WTC11 (cell line): Measurements from ENCODE around the gene MASP2. TPM values are rescaled to one million over a fixed set of nuclear protein-coding genes. Genes with fewer than 3 reads are reported as not detected.
A peak's percentile ranks its signal among the peaks of the same experiment; 100 is the strongest.

Source experiments
- GRHL2 ChIP-seq: fragments of 250-450 bp; sonication (Bioruptor Pico); IDR thresholded peaks from 2 replicates; pipeline ENCODE4 v1.8.0; 2022; ENCODE audit warnings: mild to moderate bottlenecking, moderate library complexity; ENCODE audit not compliant: insufficient replicate concordance, severe bottlenecking
- IRF2 ChIP-seq: sonication (generic); formaldehyde crosslinking; IDR thresholded peaks from 2 replicates; pipeline ENCODE4 v1.8.0; 2022; ENCODE audit warnings: low read depth, missing genetic modification reagents, borderline replicate concordance
- MYBL2 ChIP-seq: sonication (generic); formaldehyde crosslinking; IDR thresholded peaks from 2 replicates; pipeline ENCODE4 v1.8.1; 2023; ENCODE audit warnings: mild to moderate bottlenecking, moderate library complexity, missing genetic modification reagents
- total RNA-seq: library from RNA; stranded (reverse); gene quantifications from 3 replicates; pipeline ENCODE4 v1.2.3, GENCODE V29; 2021
- TF ChIP-seq, protein P1 (sequence below): fragments of 250-450 bp; sonication (Bioruptor Pico); IDR thresholded peaks from 2 replicates; pipeline ENCODE4 v2.1.2; 2022; ENCODE audit warnings: mild to moderate bottlenecking, moderate library complexity
- TF ChIP-seq, protein P2 (sequence below): fragments of 250-450 bp; sonication (Bioruptor Pico); IDR thresholded peaks from 2 replicates; pipeline ENCODE4 v1.9.0; 2021; ENCODE audit warnings: moderate library complexity, mild to moderate bottlenecking, inconsistent platforms, borderline replicate concordance
- TF ChIP-seq, protein P3 (sequence below): sonication (generic); formaldehyde crosslinking; IDR thresholded peaks from 2 replicates; pipeline ENCODE4 v1.8.0; 2023; ENCODE audit warnings: missing genetic modification reagents, mild to moderate bottlenecking, borderline replicate concordance
- TF ChIP-seq, protein P4 (sequence below): sonication (generic); formaldehyde crosslinking; IDR thresholded peaks from 2 replicates; pipeline ENCODE4 v1.8.1; 2023; ENCODE audit warnings: mild to moderate bottlenecking, missing genetic modification reagents, borderline replicate concordance
- TF ChIP-seq, protein P5 (sequence below): sonication (generic); formaldehyde crosslinking; IDR thresholded peaks from 2 replicates; pipeline ENCODE4 v1.8.1; 2023; ENCODE audit warnings: mild to moderate bottlenecking, missing genetic modification reagents
- TF ChIP-seq, protein P6 (sequence below): sonication (generic); formaldehyde crosslinking; conservative IDR thresholded peaks from 2 replicates; pipeline ENCODE4 v1.8.1; 2022; ENCODE audit warnings: mild to moderate bottlenecking, missing genetic modification reagents
- TF ChIP-seq, protein P7 (sequence below): fragments of 250-450 bp; sonication (Bioruptor Pico); IDR thresholded peaks from 2 replicates; pipeline ENCODE4 v1.8.0; 2021; ENCODE audit warnings: mild to moderate bottlenecking
- TF ChIP-seq, protein P8 (sequence below): sonication (generic); formaldehyde crosslinking; IDR thresholded peaks from 2 replicates; pipeline ENCODE4 v1.8.0; 2022; ENCODE audit warnings: mild to moderate bottlenecking, missing genetic modification reagents
- TF ChIP-seq, protein P9 (sequence below): sonication (generic); formaldehyde crosslinking; IDR thresholded peaks from 2 replicates; pipeline ENCODE4 v1.8.0; 2023; ENCODE audit warnings: mild to moderate bottlenecking, missing genetic modification reagents
- TF ChIP-seq, protein P10 (sequence below): fragments of 250-450 bp; sonication (Bioruptor Pico); conservative IDR thresholded peaks from 2 replicates; pipeline ENCODE4 v1.9.0; 2021; ENCODE audit warnings: mild to moderate bottlenecking
- TF ChIP-seq, protein P11 (sequence below): sonication (generic); formaldehyde crosslinking; IDR thresholded peaks from 2 replicates; pipeline ENCODE4 v1.8.1; 2023; ENCODE audit warnings: mild to moderate bottlenecking, missing genetic modification reagents, moderate library complexity

MASP2 gene
- total RNA-seq, 1 experiment from 2014 or later = 0.57 TPM

DNA sequence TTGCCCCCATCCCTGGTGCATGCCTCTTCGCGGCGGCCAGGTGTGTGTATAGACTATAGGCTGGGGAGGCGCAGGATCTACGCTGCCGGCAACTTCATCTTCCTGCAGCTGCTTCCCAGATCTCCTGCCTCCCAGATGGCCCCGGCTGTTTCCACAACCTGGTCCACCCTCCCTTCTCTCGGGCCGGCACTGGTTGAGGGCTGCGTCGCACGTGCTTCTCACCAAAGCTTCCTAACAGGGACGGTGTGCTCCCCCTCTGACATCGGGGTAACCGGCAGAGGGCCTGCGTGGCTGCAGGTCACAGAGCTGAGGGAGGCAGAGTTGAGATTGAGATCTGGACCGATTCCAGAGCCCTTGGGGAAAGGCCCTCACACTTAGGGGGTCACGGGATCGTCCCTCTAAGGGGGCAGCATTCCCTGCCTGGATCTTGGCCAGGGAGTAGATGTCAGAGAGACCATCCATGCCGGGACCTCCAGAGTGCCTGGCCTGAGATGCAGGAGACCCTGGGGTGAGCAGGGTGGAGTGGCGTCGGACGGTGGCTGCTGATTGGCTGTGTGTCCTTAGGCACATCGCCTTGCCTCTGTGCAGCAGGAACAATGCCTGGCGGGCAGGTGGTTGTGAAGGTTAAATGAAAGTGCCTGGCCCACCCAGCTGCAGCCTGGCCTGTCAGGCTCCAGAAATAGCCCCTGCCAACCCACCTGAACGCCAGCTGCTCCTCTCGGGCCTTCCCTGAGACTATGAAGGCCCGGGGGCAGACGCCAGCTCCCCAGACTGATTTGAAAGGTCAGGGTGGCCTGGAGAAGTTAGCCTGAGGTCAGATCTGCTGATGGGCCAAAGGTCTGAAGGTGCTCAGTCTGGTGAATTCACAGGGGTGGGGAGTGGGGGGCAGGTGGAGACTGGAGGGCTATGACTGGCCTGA, 6.1 kb upstream of the MASP2 start (continued):
- TF ChIP-seq, protein P1, sequence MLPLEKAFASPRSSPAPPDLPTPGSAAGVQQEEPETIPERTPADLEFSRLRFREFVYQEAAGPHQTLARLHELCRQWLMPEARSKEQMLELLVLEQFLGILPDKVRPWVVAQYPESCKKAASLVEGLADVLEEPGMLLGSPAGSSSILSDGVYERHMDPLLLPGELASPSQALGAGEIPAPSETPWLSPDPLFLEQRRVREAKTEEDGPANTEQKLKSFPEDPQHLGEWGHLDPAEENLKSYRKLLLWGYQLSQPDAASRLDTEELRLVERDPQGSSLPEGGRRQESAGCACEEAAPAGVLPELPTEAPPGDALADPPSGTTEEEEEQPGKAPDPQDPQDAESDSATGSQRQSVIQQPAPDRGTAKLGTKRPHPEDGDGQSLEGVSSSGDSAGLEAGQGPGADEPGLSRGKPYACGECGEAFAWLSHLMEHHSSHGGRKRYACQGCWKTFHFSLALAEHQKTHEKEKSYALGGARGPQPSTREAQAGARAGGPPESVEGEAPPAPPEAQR = no peak
- TF ChIP-seq IRF2 (CRISPR knock-in tag) (no peak; the same call in 1 of the 2 replicates), MYBL2 (CRISPR knock-in tag) (peak; percentile 51; the same call in 1 of the 2 replicates), GRHL2 (CRISPR knock-in tag) (no peak)
- TF ChIP-seq, protein P2, sequence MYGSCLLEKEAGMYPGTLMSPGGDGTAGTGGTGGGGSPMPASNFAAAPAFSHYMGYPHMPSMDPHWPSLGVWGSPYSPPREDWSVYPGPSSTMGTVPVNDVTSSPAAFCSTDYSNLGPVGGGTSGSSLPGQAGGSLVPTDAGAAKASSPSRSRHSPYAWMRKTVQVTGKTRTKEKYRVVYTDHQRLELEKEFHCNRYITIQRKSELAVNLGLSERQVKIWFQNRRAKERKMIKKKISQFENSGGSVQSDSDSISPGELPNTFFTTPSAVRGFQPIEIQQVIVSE (CRISPR knock-in tag) = no peak
- TF ChIP-seq, protein P3, sequence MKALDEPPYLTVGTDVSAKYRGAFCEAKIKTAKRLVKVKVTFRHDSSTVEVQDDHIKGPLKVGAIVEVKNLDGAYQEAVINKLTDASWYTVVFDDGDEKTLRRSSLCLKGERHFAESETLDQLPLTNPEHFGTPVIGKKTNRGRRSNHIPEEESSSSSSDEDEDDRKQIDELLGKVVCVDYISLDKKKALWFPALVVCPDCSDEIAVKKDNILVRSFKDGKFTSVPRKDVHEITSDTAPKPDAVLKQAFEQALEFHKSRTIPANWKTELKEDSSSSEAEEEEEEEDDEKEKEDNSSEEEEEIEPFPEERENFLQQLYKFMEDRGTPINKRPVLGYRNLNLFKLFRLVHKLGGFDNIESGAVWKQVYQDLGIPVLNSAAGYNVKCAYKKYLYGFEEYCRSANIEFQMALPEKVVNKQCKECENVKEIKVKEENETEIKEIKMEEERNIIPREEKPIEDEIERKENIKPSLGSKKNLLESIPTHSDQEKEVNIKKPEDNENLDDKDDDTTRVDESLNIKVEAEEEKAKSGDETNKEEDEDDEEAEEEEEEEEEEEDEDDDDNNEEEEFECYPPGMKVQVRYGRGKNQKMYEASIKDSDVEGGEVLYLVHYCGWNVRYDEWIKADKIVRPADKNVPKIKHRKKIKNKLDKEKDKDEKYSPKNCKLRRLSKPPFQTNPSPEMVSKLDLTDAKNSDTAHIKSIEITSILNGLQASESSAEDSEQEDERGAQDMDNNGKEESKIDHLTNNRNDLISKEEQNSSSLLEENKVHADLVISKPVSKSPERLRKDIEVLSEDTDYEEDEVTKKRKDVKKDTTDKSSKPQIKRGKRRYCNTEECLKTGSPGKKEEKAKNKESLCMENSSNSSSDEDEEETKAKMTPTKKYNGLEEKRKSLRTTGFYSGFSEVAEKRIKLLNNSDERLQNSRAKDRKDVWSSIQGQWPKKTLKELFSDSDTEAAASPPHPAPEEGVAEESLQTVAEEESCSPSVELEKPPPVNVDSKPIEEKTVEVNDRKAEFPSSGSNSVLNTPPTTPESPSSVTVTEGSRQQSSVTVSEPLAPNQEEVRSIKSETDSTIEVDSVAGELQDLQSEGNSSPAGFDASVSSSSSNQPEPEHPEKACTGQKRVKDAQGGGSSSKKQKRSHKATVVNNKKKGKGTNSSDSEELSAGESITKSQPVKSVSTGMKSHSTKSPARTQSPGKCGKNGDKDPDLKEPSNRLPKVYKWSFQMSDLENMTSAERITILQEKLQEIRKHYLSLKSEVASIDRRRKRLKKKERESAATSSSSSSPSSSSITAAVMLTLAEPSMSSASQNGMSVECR = 0 out of 2 replicates have a peak, but pooled peaks have one; percentile 22
- TF ChIP-seq, protein P4, sequence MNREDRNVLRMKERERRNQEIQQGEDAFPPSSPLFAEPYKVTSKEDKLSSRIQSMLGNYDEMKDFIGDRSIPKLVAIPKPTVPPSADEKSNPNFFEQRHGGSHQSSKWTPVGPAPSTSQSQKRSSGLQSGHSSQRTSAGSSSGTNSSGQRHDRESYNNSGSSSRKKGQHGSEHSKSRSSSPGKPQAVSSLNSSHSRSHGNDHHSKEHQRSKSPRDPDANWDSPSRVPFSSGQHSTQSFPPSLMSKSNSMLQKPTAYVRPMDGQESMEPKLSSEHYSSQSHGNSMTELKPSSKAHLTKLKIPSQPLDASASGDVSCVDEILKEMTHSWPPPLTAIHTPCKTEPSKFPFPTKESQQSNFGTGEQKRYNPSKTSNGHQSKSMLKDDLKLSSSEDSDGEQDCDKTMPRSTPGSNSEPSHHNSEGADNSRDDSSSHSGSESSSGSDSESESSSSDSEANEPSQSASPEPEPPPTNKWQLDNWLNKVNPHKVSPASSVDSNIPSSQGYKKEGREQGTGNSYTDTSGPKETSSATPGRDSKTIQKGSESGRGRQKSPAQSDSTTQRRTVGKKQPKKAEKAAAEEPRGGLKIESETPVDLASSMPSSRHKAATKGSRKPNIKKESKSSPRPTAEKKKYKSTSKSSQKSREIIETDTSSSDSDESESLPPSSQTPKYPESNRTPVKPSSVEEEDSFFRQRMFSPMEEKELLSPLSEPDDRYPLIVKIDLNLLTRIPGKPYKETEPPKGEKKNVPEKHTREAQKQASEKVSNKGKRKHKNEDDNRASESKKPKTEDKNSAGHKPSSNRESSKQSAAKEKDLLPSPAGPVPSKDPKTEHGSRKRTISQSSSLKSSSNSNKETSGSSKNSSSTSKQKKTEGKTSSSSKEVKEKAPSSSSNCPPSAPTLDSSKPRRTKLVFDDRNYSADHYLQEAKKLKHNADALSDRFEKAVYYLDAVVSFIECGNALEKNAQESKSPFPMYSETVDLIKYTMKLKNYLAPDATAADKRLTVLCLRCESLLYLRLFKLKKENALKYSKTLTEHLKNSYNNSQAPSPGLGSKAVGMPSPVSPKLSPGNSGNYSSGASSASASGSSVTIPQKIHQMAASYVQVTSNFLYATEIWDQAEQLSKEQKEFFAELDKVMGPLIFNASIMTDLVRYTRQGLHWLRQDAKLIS = no peak; the same call in 1 of the 2 replicates
- TF ChIP-seq, protein P5, sequence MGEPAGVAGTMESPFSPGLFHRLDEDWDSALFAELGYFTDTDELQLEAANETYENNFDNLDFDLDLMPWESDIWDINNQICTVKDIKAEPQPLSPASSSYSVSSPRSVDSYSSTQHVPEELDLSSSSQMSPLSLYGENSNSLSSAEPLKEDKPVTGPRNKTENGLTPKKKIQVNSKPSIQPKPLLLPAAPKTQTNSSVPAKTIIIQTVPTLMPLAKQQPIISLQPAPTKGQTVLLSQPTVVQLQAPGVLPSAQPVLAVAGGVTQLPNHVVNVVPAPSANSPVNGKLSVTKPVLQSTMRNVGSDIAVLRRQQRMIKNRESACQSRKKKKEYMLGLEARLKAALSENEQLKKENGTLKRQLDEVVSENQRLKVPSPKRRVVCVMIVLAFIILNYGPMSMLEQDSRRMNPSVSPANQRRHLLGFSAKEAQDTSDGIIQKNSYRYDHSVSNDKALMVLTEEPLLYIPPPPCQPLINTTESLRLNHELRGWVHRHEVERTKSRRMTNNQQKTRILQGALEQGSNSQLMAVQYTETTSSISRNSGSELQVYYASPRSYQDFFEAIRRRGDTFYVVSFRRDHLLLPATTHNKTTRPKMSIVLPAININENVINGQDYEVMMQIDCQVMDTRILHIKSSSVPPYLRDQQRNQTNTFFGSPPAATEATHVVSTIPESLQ (CRISPR knock-in tag) = no peak
- TF ChIP-seq, protein P6, sequence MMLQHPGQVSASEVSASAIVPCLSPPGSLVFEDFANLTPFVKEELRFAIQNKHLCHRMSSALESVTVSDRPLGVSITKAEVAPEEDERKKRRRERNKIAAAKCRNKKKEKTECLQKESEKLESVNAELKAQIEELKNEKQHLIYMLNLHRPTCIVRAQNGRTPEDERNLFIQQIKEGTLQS (CRISPR knock-in tag) = no peak
- TF ChIP-seq, protein P7, sequence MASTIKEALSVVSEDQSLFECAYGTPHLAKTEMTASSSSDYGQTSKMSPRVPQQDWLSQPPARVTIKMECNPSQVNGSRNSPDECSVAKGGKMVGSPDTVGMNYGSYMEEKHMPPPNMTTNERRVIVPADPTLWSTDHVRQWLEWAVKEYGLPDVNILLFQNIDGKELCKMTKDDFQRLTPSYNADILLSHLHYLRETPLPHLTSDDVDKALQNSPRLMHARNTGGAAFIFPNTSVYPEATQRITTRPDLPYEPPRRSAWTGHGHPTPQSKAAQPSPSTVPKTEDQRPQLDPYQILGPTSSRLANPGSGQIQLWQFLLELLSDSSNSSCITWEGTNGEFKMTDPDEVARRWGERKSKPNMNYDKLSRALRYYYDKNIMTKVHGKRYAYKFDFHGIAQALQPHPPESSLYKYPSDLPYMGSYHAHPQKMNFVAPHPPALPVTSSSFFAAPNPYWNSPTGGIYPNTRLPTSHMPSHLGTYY (CRISPR knock-in tag) = no peak
- TF ChIP-seq, protein P8, sequence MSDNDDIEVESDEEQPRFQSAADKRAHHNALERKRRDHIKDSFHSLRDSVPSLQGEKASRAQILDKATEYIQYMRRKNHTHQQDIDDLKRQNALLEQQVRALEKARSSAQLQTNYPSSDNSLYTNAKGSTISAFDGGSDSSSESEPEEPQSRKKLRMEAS (CRISPR knock-in tag) = peak; percentile 84
- TF ChIP-seq, protein P9, sequence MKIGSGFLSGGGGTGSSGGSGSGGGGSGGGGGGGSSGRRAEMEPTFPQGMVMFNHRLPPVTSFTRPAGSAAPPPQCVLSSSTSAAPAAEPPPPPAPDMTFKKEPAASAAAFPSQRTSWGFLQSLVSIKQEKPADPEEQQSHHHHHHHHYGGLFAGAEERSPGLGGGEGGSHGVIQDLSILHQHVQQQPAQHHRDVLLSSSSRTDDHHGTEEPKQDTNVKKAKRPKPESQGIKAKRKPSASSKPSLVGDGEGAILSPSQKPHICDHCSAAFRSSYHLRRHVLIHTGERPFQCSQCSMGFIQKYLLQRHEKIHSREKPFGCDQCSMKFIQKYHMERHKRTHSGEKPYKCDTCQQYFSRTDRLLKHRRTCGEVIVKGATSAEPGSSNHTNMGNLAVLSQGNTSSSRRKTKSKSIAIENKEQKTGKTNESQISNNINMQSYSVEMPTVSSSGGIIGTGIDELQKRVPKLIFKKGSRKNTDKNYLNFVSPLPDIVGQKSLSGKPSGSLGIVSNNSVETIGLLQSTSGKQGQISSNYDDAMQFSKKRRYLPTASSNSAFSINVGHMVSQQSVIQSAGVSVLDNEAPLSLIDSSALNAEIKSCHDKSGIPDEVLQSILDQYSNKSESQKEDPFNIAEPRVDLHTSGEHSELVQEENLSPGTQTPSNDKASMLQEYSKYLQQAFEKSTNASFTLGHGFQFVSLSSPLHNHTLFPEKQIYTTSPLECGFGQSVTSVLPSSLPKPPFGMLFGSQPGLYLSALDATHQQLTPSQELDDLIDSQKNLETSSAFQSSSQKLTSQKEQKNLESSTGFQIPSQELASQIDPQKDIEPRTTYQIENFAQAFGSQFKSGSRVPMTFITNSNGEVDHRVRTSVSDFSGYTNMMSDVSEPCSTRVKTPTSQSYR (CRISPR knock-in tag) = no peak
- TF ChIP-seq, protein P10, sequence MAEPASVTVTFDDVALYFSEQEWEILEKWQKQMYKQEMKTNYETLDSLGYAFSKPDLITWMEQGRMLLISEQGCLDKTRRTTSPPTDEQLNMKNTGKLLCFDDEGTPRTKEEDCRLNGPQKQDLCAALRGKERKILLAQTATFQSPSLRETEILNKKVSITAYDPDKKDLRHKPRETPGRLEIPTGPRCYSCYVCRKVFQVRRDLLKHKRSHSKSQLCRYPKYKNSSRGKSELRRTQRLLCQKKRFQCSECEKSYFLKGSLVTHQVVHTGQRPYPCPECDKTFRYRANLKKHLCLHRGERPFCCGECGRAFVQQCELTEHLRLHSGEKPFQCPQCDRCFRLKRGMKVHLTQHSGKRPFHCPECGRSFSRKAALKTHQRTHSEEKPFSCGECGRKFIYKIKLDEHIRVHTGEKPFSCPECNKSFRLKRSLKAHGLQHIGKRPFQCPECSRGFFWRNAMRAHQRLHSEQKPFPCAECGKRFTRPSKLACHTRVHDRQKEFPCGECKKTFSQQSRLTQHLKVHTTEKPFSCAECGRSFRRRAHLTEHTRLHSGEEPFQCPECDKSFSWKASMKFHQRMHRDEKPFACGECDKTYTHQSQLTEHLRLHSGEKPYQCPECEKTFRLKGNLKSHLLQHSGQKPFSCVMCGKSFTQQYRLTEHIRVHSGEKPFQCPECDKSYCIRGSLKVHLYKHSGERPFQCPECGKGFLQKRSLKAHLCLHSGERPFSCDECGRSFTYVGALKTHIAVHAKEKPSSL (CRISPR knock-in tag) = 0 out of 2 replicates have a peak, but pooled peaks have one; percentile 36
- TF ChIP-seq, protein P11, sequence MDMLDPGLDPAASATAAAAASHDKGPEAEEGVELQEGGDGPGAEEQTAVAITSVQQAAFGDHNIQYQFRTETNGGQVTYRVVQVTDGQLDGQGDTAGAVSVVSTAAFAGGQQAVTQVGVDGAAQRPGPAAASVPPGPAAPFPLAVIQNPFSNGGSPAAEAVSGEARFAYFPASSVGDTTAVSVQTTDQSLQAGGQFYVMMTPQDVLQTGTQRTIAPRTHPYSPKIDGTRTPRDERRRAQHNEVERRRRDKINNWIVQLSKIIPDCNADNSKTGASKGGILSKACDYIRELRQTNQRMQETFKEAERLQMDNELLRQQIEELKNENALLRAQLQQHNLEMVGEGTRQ (CRISPR knock-in tag) = peak; percentile 38
